GM20431 (cell line): ENCODE data around the gene RCAN2.

Experiments
- in situ Hi-C: fragments of 300-500 bp; cut with MseI, MboI; formaldehyde crosslinking; loops from one replicate; pipeline ENCODE4 v1.15.0; 2020; ENCODE audit warnings: low sequenced_read_pairs; ENCODE audit not compliant: unreplicated experiment

The RCAN2 gene

GRCh38 chr6:46491201-46491627 lies at the start of gene RCAN2:
Gene RCAN2 (minus strand): TSS chr6:46491449.
- in situ Hi-C loops = no loop called here

DNA sequence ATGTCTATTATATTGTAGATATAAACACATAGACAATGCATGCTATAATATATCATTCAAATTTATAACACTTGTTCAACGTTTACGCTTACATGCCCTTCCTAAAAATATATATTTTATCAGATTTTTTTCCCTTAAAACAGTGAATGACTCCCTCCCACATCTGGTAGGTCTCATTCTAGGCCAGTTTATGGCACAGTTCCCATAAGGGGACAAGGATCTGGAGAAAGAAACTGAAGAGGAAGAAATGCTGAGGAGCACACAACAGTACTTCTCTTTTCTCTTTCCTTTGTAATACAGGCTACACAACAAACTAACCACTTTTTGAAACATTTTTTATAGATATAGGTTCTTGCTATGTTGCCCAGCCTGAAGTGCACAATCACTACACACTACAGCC lies 48.6 kb upstream of the RCAN2 start:
- in situ Hi-C loops = no loop called here

- in situ Hi-C loops = no loop called here
These were observed 47.7 kb upstream of the RCAN2 start for GRCh38 chr6:46538800-46539480.

- in situ Hi-C loops = no loop called here
These were observed 39.6 kb upstream of the RCAN2 start for GRCh38 chr6:46530896-46531295.

- in situ Hi-C loops = no loop called here
These were observed 37.9 kb upstream of the RCAN2 start for GRCh38 chr6:46528961-46529750.

GRCh38 chr6:46526607-46527006 lies 35.4 kb upstream of the RCAN2 start:
- in situ Hi-C loops = no loop called here

DNA sequence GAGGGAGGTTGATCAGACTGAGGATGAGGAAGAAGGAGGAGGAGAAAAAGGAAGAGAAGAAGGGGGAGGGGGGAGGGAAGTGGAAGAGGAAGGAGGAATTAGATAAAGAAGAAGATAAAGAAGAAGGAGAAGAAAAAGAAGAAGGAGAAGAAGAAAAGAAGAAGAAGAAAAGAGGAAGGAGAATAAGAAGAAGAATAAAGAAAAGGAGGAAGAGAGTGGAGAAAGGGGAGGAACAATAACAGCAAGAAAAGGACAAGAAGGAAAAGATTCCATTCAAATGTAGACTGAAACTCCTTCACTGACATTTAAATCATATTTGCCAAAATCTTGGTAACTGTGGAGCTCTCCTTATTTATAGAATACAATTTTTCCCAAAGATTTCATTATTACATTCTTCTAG lies 34.3 kb upstream of the RCAN2 start:
- in situ Hi-C loops = no loop called here

GRCh38 chr6:46521464-46521971 lies 30.3 kb upstream of the RCAN2 start:
- in situ Hi-C loops = no loop called here

DNA sequence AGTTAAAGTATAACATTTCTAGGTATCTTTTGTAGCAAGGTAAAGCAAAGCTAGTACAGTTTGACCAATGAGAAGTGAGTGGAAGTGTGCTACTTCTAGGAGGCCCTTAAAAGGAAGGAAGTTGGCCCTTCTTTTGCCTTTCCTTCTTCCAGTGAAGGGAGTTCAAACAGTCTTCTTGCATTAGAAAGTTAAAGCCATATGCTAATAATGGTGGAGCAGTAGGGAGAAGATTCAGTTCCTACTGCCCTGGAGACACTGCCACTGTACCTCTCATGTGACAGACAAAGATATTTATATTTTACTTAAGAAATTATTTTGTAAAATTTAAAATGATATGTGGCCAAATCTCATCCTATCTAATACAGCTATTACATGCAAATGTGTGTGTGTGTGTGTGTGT lies 26.0 kb upstream of the RCAN2 start:
- in situ Hi-C loops = no loop called here

DNA sequence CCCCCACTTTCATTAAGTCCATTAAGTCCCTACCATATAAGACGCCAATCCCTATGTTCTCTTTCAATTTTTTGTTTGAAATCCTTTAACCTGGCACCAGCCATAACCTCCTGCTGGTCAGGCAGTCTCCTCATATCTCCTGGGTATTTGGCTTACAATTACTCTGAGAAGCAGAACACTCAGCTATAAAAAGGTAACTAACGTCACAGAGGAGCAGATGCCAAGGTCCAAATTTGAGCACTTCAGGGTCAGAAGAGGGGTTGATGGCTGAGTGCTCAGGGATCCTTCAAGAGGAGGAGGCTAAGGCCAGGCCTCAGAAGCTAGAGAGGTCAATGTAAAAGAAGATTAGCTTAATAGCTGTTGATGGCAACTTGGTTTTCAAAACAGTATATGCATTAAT lies 22.3 kb upstream of the RCAN2 start:
- in situ Hi-C loops = no loop called here

DNA sequence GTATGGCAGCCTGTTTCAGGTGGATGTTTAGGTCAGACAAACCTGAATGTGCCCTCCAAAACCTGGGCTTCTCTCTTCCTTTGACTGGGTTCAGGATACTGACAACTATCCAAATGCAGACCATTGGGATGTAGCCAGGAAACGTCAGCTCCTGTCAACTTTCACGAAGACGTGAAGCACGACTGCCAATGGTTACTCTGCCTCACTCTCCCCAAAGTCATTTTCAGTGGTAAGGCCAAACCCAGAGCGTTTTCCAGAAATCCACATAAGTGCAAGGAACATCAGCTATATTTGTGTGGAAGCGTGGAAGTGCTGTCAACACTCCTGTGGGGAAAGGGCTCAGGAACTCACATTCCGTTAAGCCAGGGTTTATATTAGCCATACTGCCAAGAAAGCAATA lies 20.1 kb upstream of the RCAN2 start:
- in situ Hi-C loops = no loop called here

GRCh38 chr6:46510651-46511050 lies 19.4 kb upstream of the RCAN2 start:
- in situ Hi-C loops = no loop called here

DNA sequence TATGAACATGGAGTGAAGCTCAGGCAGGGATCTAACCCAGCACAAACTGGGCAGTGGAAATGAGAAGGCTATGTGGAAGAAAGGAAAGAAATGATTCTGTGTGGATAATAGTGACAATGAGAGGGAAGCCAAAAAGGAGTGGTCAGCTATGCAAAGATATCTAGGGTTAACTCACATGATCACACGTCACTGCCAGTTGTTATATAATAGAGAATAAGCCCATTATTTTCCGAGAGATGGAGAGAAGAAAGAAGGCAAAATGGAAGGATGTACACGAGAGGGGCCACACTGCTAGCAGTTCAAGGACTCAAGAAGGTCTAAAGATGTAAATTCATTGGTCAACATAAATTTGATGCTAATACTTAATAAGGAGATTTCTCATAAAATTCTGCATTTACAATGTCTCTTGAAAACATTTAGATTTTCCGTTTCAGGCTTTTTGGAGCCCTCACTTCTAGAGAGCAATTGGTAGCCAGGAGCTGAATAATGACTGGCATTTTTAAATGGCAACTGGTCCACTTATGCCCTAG lies 18.8 kb upstream of the RCAN2 start:
- in situ Hi-C loops = no loop called here

- in situ Hi-C loops = no loop called here
These were observed 17.8 kb upstream of the RCAN2 start for GRCh38 chr6:46509063-46509462.

GRCh38 chr6:46507426-46507825 lies 16.2 kb upstream of the RCAN2 start:
- in situ Hi-C loops = no loop called here

- in situ Hi-C loops = no loop called here
These were observed 14.7 kb upstream of the RCAN2 start for GRCh38 chr6:46505693-46506512.

GRCh38 chr6:46504242-46504641 lies 13.0 kb upstream of the RCAN2 start:
- in situ Hi-C loops = no loop called here

- in situ Hi-C loops = no loop called here
These were observed 11.4 kb upstream of the RCAN2 start for GRCh38 chr6:46502486-46503119.

DNA sequence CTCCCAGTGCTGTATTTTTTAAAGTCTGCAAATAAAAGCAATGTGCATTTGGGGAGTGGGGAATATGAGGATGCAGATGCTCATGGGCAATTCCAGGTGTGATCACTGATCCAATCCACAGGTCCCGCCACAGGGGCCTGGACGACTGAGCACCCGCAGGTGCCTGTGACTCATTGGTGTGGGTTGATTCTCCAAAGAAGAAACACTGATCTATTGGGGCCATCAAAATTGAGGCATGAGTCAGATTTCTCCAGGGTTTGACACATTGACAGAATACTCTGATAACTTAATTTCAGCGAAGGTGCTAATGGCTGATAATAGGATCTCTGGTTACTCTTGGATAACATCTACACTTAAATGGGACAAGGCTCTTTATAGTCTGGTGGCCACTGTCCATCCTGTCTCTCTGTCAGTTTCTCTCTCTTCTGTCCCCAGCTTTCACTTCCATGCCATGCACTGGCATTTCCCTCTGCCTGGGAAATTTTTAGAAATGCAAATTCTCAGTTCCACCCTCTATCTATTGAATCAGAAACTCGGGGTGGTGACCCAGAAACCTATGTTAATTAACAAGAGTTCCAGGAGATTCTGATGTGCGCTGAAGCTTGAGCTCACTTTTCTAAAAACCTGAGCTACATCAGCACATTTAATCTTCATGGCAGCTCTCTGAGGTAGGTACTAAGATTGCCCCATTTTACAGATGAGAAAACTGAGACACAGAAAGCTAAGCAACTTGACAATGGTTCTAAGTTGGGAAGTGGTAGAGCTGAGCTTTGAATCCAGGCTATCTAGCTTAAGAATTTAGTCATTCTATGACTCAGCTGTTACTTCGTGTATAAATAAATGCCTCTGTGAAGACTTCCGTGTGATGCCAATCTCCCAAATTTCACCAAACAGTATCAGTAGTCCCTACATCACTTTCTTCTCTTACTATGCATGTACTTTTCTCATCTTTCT lies 10.2 kb upstream of the RCAN2 start:
- in situ Hi-C loops = no loop called here
